DOHH2 (cell line): ENCODE results near the gene PCSK7.
A peak's percentile ranks its signal among the peaks of the same experiment; 100 is the strongest.

Experiments used
- H3F3A ChIP-seq: fragments of 200-600 bp; sonication (generic), shearing (Covaris generic); 2 replicates; pipeline ENCODE4 v1.6.0; 2016; ENCODE audit warnings: antibody characterized with exemption, mild to moderate bottlenecking; ENCODE audit not compliant: control insufficient read depth, insufficient read depth
- H3K27ac ChIP-seq: fragments of 200-600 bp; sonication (generic); 2 replicates; pipeline ENCODE4 v1.5.1; 2014; ENCODE audit warnings: low read depth, mild to moderate bottlenecking, low read length, moderate library complexity
- H3K27me3 ChIP-seq: fragments of 200-600 bp; sonication (generic); 2 replicates; pipeline ENCODE4 v1.6.1; 2014; ENCODE audit warnings: mild to moderate bottlenecking, low read length, mixed read lengths; ENCODE audit not compliant: control insufficient read depth
- H3K36me3 ChIP-seq: fragments of 200-600 bp; sonication (generic); 2 replicates; pipeline ENCODE4 v1.6.1; 2014; ENCODE audit warnings: mild to moderate bottlenecking, low read length, moderate library complexity, mixed read lengths; ENCODE audit not compliant: control insufficient read depth
- H3K4me1 ChIP-seq: fragments of 200-600 bp; sonication (generic); 2 replicates; pipeline ENCODE4 v1.6.1; 2014; ENCODE audit warnings: mild to moderate bottlenecking, low read length, mixed read lengths; ENCODE audit not compliant: control insufficient read depth
- H3K4me2 ChIP-seq: fragments of 200-600 bp; sonication (generic); 2 replicates; pipeline ENCODE4 v1.6.0; 2014; ENCODE audit warnings: mild to moderate bottlenecking, low read length, moderate library complexity
- H3K4me3 ChIP-seq: fragments of 200-600 bp; sonication (generic); 2 replicates; pipeline ENCODE4 v1.5.1; 2014; ENCODE audit warnings: mild to moderate bottlenecking, low read length, mixed read lengths
- H3K79me2 ChIP-seq: fragments of 200-600 bp; sonication (generic); 2 replicates; pipeline ENCODE4 v1.6.1; 2014; ENCODE audit warnings: mild to moderate bottlenecking, low read length, mixed read lengths; ENCODE audit not compliant: control insufficient read depth
- H3K9me2 ChIP-seq: fragments of 200-600 bp; sonication (generic); replicated peaks from 2 replicates; pipeline ENCODE4 v1.6.1; 2014; ENCODE audit warnings: mild to moderate bottlenecking, low read length, mixed read lengths; ENCODE audit not compliant: control insufficient read depth
- H3K9me3 ChIP-seq: fragments of 200-600 bp; sonication (generic); 2 replicates; pipeline ENCODE4 v1.6.1; 2014; ENCODE audit warnings: antibody characterized with exemption, low read length, mixed read lengths; ENCODE audit not compliant: control insufficient read depth, insufficient read depth
- H4K20me1 ChIP-seq: fragments of 200-600 bp; sonication (generic); 2 replicates; pipeline ENCODE4 v1.6.0; 2014; ENCODE audit warnings: low read depth, mild to moderate bottlenecking, antibody characterized with exemption, low read length, moderate library complexity; ENCODE audit not compliant: control insufficient read depth, insufficient read depth
- CTCF ChIP-seq: fragments of 200-600 bp; sonication (generic); IDR thresholded peaks from one replicate; pipeline ENCODE4 v1.5.1; 2014; ENCODE audit warnings: antibody characterized with exemption, mild to moderate bottlenecking, low read depth, low read length; ENCODE audit not compliant: poor library complexity, severe bottlenecking
- EZH2phosphoT487 ChIP-seq: fragments of 200-600 bp; sonication (generic); IDR thresholded peaks from 2 replicates; pipeline ENCODE4 v1.6.1; 2017; ENCODE audit warnings: borderline replicate concordance, mild to moderate bottlenecking, antibody characterized with exemption, low read length, moderate library complexity, mixed read lengths

The PCSK7 gene, protein sequence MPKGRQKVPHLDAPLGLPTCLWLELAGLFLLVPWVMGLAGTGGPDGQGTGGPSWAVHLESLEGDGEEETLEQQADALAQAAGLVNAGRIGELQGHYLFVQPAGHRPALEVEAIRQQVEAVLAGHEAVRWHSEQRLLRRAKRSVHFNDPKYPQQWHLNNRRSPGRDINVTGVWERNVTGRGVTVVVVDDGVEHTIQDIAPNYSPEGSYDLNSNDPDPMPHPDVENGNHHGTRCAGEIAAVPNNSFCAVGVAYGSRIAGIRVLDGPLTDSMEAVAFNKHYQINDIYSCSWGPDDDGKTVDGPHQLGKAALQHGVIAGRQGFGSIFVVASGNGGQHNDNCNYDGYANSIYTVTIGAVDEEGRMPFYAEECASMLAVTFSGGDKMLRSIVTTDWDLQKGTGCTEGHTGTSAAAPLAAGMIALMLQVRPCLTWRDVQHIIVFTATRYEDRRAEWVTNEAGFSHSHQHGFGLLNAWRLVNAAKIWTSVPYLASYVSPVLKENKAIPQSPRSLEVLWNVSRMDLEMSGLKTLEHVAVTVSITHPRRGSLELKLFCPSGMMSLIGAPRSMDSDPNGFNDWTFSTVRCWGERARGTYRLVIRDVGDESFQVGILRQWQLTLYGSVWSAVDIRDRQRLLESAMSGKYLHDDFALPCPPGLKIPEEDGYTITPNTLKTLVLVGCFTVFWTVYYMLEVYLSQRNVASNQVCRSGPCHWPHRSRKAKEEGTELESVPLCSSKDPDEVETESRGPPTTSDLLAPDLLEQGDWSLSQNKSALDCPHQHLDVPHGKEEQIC

GRCh38 chr11:117231842-117232091 is at the start of gene PCSK7:
PCSK7 (minus strand) TSS chr11:117232073; CDS start chr11:117229844, 2,229 bp downstream.
- no peaks in the 10 kb centered on the region for H3K9me2 ChIP-seq
- no peaks in the 10 kb centered on the region for H4K20me1 ChIP-seq
- H3K79me2 ChIP-seq, result peaks cover 38% of the 10 kb centered on the region
- peak within 1 kb of the TSS; percentile 81 for H3K4me2 ChIP-seq
- H3K9me3 ChIP-seq, result no peaks in the 10 kb centered on the region
- peaks cover 28% of the 10 kb centered on the region for H3K4me1 ChIP-seq
- H3F3A ChIP-seq, result peaks cover 5% of the 10 kb centered on the region; the same call in 1 of the 2 replicates
- H3K27me3 ChIP-seq, result no peaks in the 10 kb centered on the region
- TF ChIP-seq EZH2phosphoT487 (no peak), CTCF (no peak)
- H3K27ac ChIP-seq, result peak within 1 kb of the TSS; percentile 66
- H3K4me3 ChIP-seq, result peak within 1 kb of the TSS; percentile 95
- peaks cover 33% of the 10 kb centered on the region for H3K36me3 ChIP-seq

- TF ChIP-seq CTCF (no peak), EZH2phosphoT487 (no peak)
- H3F3A ChIP-seq, result no peaks in the 10 kb centered on the region
- no peak overlapping the region for H3K4me3 ChIP-seq
- peaks cover 16% of the 10 kb centered on the region; the same call in 1 of the 2 replicates for H3K36me3 ChIP-seq
- no peaks in the 10 kb centered on the region for H3K79me2 ChIP-seq
- no peaks in the 10 kb centered on the region for H3K27me3 ChIP-seq
- no peaks in the 10 kb centered on the region for H3K9me2 ChIP-seq
- H3K27ac ChIP-seq, result no peak overlapping the region
- H3K9me3 ChIP-seq, result no peaks in the 10 kb centered on the region
- H3K4me1 ChIP-seq, result no peaks in the 10 kb centered on the region
- no peaks in the 10 kb centered on the region for H4K20me1 ChIP-seq
- no peak overlapping the region for H3K4me2 ChIP-seq
Measured at GRCh38 chr11:117281159-117281558, 49.3 kb upstream of the PCSK7 start.

GRCh38 chr11:117279711-117280376 is 48.0 kb upstream of the PCSK7 start:
- Histone ChIP-seq H3K27ac (no peak overlapping the region), H3K79me2 (no peaks in the 10 kb centered on the region), H3K4me1 (no peaks in the 10 kb centered on the region), H3K9me3 (no peaks in the 10 kb centered on the region), H4K20me1 (no peaks in the 10 kb centered on the region), H3K27me3 (no peaks in the 10 kb centered on the region), H3F3A (no peaks in the 10 kb centered on the region), H3K36me3 (peaks cover 16% of the 10 kb centered on the region; the same call in 1 of the 2 replicates), H3K4me3 (no peak overlapping the region), H3K9me2 (no peaks in the 10 kb centered on the region), H3K4me2 (no peak overlapping the region)
- TF ChIP-seq EZH2phosphoT487 (no peak), CTCF (no peak)
